HG03045 (cell line): ENCODE data around the gene DNMT1.
A peak's percentile ranks its signal among the peaks of the same experiment; 100 is the strongest.
"Not testable (repeated sequence)": the region's sequence is repeated elsewhere in the genome, so short reads cannot be mapped to it uniquely, and the experiment has no call there.

Source experiments
- ATAC-seq: cut with Tn5 transposase; IDR thresholded peaks from one replicate; pipeline ENCODE4 v1.9.1; 2021; ENCODE audit warnings: mild to moderate bottlenecking, moderate library complexity; ENCODE audit not compliant: unreplicated experiment

Gene DNMT1

GRCh38 chr19:10222201-10222890 is 27.6 kb upstream of the DNMT1 start:
- no peak for ATAC-seq

DNA sequence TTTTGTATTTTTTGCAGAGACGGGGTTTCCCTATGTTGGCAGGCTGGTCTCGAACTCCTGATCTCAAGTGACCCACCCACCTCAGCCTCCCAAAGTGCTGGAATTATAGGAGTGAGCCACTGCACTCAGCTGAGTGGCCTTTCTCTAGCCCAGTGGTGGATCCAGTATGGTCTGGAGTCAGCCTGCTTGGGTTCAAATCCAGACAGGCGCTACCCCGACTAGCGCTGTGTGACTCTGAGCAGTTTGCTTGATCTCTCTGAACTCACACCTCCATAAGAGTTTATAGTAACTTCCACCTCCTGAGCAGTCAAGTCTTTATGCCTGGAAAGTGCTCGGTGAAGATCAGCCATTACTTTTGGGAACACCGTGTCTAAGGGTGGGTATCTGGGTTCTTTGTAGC is 25.9 kb upstream of the DNMT1 start:
- no peak for ATAC-seq

DNA sequence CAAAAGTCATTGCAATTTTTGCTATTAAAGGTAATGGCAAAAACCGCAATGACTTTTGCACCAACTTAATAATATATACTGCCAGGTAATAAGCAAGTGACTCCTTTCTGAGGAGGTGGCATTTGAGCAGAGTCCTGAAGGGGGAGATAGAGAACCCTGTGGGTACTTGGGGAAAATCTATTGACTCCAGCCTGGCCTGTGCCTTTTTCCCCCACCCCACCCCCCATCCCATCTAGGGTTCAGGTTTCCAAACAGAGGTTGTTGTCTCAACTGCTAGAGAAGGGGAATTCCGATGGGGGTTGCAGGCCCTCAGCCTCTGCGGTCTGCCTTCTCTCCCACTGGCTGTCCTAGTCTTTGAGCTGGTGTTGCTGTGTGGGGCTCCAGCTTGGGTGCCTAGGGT is 24.9 kb upstream of the DNMT1 start:
- ATAC-seq, result peak; percentile 65

DNA sequence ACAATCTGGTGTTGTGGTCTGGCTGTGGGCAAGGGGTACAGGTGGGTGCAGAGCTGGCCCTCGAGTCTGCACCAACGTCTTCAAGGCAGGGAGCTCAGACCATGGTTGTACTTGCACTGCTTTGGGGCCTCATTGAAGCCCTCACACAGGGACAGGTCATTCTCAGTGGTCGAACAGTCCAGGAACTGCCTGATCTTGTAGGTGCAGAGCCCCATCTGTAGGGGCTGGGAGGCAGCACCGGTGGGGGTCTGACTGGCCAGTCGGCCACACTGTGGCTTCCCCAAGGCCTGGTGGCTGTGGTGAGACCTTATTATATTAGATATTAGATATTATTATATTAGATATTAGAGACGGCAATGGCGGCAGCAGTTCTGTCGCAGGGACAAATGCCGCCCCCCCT is 22.3 kb upstream of the DNMT1 start:
- no peak for ATAC-seq

- ATAC-seq, result no peak
Measured at GRCh38 chr19:10214784-10215183, 20.0 kb upstream of the DNMT1 start.

GRCh38 chr19:10211691-10212090 is 16.9 kb upstream of the DNMT1 start:
- no peak for ATAC-seq

DNA sequence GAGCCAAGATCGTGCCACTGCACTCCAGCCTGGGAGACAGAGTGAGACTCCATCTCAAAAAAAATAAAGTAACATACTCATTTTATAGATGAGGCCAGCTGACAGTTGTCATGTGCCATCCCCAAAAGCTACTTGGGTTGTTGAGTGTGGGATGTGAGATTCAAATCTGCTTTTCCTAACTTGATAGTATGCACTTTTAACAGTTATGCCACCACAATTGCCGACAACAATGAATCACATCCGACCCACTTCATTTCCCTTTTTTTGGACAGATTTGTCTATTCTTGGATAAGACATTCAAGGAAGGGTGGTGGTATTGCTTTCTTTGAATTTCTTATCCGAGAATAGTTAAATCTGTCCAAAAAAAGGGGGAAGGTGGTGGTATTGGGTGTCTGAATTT is 16.3 kb upstream of the DNMT1 start:
- ATAC-seq, result no peak

- ATAC-seq, result no peak
Measured at GRCh38 chr19:10209315-10209714, 14.6 kb upstream of the DNMT1 start.

DNA sequence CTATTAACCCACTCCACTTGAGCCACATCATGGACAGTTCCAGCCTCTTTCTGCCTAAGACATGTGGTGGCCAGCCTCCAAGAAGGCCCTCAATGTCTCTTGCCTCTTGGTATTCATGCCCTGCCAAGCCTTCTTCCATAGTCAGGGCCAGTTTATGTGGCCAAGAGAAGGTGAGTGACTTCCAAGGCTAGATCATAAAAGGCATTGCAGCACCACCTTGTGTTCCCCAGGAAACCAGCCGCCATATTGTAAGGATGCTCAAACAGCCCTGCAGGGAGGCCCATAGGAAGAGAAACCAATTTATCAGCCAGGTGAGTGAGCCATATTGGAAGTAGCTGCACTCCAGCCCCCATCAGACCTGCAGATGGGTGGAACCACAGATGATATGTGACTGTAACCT is 12.3 kb upstream of the DNMT1 start:
- no peak for ATAC-seq

GRCh38 chr19:10206226-10206885 is 11.6 kb upstream of the DNMT1 start:
- no peak for ATAC-seq

DNA sequence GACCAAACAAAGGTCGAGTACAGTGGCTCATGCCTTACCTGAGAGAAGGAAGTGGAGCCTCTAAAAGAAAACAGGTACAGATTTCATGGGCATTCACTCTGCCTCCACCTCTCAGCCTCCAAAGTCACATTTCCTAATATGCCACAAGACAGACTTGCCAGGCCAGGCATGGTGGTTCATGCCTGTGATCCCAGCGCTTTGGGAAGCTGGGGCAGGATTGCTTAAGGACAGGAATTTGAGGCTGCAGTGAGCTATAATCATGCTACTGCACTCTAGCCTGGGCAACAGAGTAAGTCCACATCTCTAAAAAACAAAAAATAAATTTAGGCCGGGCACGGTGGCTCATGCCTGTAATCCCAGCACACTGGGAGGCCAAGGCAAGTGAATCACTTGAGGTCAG is 10.9 kb upstream of the DNMT1 start:
- no peak for ATAC-seq

GRCh38 chr19:10203686-10204085 is 8.9 kb upstream of the DNMT1 start:
- ATAC-seq, result no peak

DNA sequence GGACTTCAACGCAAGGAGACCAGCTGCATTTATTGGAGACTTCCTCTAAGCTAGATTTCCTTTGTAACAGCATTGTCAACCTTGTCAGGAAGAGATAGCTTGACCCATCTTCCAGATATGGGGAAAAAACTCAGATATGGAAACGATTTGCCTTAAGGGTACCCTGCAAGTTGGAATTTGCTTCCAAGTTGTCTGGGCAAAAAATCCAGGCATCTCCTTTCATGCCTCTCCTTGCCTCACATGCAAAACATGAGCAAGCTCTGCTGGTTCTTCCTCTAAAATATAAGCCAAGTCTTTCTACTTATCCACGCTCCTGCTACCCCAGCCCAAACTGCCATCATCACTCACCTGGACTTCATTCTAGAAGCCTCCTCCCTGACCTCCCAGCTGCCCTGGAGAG is 6.4 kb upstream of the DNMT1 start:
- ATAC-seq, result no peak

DNA sequence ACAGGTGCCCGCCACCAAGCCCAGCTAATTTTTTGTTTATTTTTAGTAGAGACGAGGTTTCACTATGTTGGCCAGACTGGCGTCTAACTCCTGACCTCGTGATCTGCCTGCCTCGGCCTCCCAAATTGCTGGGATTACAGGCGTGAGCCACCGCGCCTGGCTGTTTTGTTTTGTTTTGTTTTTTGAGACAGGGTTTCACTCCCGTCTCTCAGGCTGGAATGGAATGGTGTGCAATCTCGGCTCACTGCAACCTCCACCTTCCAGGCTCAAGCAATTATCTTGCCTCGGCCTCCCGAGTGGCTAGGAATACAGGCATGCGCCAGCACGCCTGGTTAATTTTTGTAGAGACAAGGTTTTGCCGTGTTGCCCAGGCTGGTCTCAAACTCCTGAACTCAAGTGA is 5.3 kb upstream of the DNMT1 start:
- not testable (repeated sequence) for ATAC-seq

GRCh38 chr19:10198889-10199644 is 4.3 kb upstream of the DNMT1 start:
- ATAC-seq, result not testable (repeated sequence)

- ATAC-seq, result no peak
Measured at GRCh38 chr19:10195199-10195519, 406 bp upstream of the DNMT1 start.

DNA sequence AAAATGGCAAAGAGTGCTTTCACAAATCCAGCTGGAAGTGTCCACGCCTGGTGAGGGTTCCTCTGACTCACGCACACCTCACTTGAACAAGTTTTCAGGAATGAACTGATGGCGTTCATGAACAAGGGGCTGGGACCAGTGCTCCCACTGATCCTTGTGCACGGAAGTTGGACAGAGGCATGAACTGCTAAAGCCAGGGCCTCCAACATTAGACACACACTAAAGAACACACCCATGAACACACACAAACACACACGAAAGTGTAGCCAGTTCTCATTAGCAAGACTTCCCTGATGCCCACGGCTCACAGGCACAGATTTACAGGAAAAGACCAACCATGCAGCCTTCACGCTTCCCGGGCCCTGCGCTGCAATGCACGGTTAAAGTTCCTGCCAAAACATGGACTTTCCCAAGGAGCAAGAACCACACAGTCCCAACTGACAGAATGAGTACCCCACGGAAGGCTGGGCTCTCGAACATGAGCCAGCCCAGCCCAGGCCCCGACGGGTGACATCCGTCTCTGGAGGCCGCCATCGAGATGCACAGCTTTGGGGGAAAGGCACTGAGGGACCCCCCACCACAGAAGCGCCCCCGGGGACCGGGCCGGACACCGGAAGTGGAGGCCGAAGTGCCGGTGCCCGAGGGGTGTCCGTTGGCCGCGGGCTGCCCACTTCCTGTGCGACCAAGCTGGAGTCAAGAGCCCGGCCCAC is 808 bp downstream of the DNMT1 start:
- ATAC-seq, result peak; percentile 29

GRCh38 chr19:10192922-10193321 is 1.8 kb downstream of the DNMT1 start:
- no peak for ATAC-seq

GRCh38 chr19:10191347-10191746 is 3.4 kb downstream of the DNMT1 start:
- no peak for ATAC-seq

DNA sequence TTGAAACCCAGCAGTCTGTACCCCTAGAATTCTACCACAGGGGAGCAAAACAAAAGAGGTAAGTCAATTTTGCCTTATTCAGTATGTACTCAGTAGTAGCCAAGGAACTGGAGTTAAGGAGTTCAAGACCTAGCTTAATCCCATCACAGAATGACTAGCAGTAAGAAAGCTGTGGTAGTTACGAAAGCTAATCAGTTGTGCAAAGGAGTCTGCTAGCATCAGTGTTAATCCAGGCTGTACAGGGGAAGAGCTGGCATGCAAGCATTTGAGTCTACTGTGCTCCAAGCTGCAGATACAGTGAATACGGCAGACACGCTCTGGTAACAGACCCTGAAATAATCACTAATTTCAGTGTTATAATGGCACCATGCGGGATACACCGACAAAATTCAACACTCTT is 4.7 kb downstream of the DNMT1 start:
- ATAC-seq, result no peak

GRCh38 chr19:10189616-10190015 is 5.1 kb downstream of the DNMT1 start:
- no peak for ATAC-seq

GRCh38 chr19:10187315-10187714 is 7.4 kb downstream of the DNMT1 start:
- no peak for ATAC-seq
